H1 (cell line): Measurements from ENCODE around the gene GPC6.

Experiments
- BACH1 ChIP-seq: IDR thresholded peaks from 2 replicates; pipeline ENCODE4 v1.6.1; 2012; ENCODE audit warnings: low read length, improper control_type of control experiment
- CBX5 ChIP-seq: fragments of 300-800, 300-1000 bp; sonication (generic); IDR thresholded peaks from 2 replicates; pipeline ENCODE4 v1.7.1; 2016; ENCODE audit warnings: antibody characterized with exemption, low read length, low read depth
- CHD1 ChIP-seq: IDR thresholded peaks from 2 replicates; pipeline ENCODE4 v1.6.1; 2012; ENCODE audit warnings: low read depth, low read length, improper control_type of control experiment
- CTCF ChIP-seq, 3 experiments: IDR thresholded peaks; 1 replicate in 2 of 3; 2 replicates in 1 of 3; pipeline versions ENCODE4 v1.5.1 to v1.6.1; 2011; ENCODE audit warnings: low read length in 3 of 3, mild to moderate bottlenecking in 3 of 3, inconsistent platforms in 2 of 3, low read depth in 1 of 3, moderate library complexity in 1 of 3; ENCODE audit not compliant: insufficient read depth in 1 of 3; ENCODE audit errors: control extremely low read depth in 1 of 3
- EGR1 ChIP-seq: IDR thresholded peaks from 2 replicates; pipeline ENCODE4 v1.6.1; 2011; ENCODE audit warnings: low read depth, low read length, borderline replicate concordance
- EP300 ChIP-seq, 2 experiments: IDR thresholded peaks; 1 replicate in 1 of 2; 2 replicates in 1 of 2; pipeline ENCODE4 v1.6.1; 2011 to 2012; ENCODE audit warnings: low read depth in 2 of 2, low read length in 2 of 2, mild to moderate bottlenecking in 2 of 2, borderline replicate concordance in 1 of 2, inconsistent platforms in 1 of 2, moderate library complexity in 1 of 2
- GABPA ChIP-seq: IDR thresholded peaks from 2 replicates; pipeline ENCODE4 v1.6.1; 2011; ENCODE audit warnings: mild to moderate bottlenecking, low read length, moderate library complexity, borderline replicate concordance; ENCODE audit not compliant: insufficient read depth
- JUND ChIP-seq: IDR thresholded peaks from 2 replicates; pipeline ENCODE4 v1.6.1; 2011; ENCODE audit warnings: mild to moderate bottlenecking, improper control_type of control experiment, low read length
- POLR2A ChIP-seq, 2 experiments: IDR thresholded peaks; 1 replicate in 1 of 2; 2 replicates in 1 of 2; pipeline ENCODE4 v1.6.1; 2011; ENCODE audit warnings: low read depth in 2 of 2, low read length in 2 of 2, mild to moderate bottlenecking in 2 of 2; ENCODE audit errors: control extremely low read depth in 1 of 2
- POLR2AphosphoS5 ChIP-seq: IDR thresholded peaks from 2 replicates; pipeline ENCODE4 v1.6.1; 2011; ENCODE audit warnings: low read depth, low read length
- POU5F1 ChIP-seq: IDR thresholded peaks from 2 replicates; pipeline ENCODE4 v1.6.1; 2011; ENCODE audit warnings: low read depth, mild to moderate bottlenecking, low read length, moderate library complexity
- SRF ChIP-seq: IDR thresholded peaks from 2 replicates; pipeline ENCODE4 v1.6.1; 2011; ENCODE audit warnings: mild to moderate bottlenecking, low read depth, low read length, moderate library complexity
- TEAD4 ChIP-seq: IDR thresholded peaks from 2 replicates; pipeline ENCODE4 v1.6.1; 2012; ENCODE audit warnings: low read depth, low read length, inconsistent platforms, mixed read lengths
- USF2 ChIP-seq: IDR thresholded peaks from 2 replicates; pipeline ENCODE4 v1.6.1; 2011; ENCODE audit warnings: low read length, improper control_type of control experiment

GRCh38 chr13:94345374-94346195 lies 1119.0 kb downstream of the GPC6 start:
- 0 out of 4 replicates have a peak, but pooled peaks of 1 of the 3 experiments have one; percentile 6 for TF ChIP-seq CTCF (IDR thresholded peaks at IDR 0.05; ENCODE audit: control extremely low read depth in 1 of 3, insufficient read depth in 1 of 3, low read depth in 1 of 3, low read length in 3 of 3)
- no peak for TF ChIP-seq POLR2A (IDR thresholded peaks at IDR 0.05; ENCODE audit: control extremely low read depth in 1 of 2, low read depth in 2 of 2, low read length in 2 of 2)
- TF ChIP-seq CHD1, result no peak
- TF ChIP-seq USF2, result no peak
- no peak for TF ChIP-seq SRF
- TF ChIP-seq GABPA, result no peak
- TF ChIP-seq JUND, result no peak
- no peak for TF ChIP-seq POLR2AphosphoS5
- no peak for TF ChIP-seq EGR1
- no peak for TF ChIP-seq EP300 (IDR thresholded peaks at IDR 0.05; ENCODE audit: borderline replicate concordance in 1 of 2, low read depth in 2 of 2, low read length in 2 of 2)
- TF ChIP-seq POU5F1, result no peak
- no peak for TF ChIP-seq BACH1
- TF ChIP-seq CBX5, result no peak
- TF ChIP-seq TEAD4, result no peak
